GM21381 (cell line): ENCODE measurements around the gene GSTCD.
"Not testable (repeated sequence)": the region's sequence is repeated elsewhere in the genome, so short reads cannot be mapped to it uniquely, and the experiment has no call there.

ENCODE experiments used
- ATAC-seq: cut with Tn5 transposase; IDR thresholded peaks from one replicate; pipeline ENCODE4 v1.9.1; 2021; ENCODE audit warnings: mild to moderate bottlenecking, moderate library complexity; ENCODE audit not compliant: unreplicated experiment

GSTCD gene

DNA sequence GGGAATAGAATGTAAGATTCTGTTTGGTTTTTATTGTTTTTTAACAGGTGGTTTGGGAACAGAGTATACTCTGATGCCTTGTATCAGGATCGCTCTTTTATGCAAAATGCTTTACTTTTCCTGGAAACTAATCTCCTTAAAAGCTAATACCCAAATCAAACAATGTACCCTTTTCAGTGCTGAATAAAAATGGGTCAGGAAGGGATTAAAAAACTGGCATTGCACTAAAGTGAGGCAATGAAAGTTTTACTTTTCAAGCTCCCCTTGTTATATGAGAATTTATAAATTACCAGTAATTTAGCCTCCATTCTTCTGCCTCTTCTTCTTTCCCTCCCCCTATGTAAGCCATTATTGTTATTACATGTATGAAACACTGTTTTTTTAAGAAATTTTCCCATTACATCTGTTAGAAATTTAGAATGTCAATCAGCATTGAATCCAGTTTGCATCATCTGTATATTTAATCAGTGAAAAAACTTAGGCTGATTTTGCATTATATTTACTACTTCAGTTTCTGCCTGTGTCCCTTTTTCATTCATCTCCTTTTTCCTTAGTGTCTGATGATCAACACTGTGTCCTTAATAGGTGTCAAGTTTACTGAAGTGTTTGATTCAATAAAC, 97.0 kb downstream of the GSTCD start:
- ATAC-seq: no peak

- no peak for ATAC-seq
These were observed 98.9 kb downstream of the GSTCD start for GRCh38 chr4:105807496-105807895.

DNA sequence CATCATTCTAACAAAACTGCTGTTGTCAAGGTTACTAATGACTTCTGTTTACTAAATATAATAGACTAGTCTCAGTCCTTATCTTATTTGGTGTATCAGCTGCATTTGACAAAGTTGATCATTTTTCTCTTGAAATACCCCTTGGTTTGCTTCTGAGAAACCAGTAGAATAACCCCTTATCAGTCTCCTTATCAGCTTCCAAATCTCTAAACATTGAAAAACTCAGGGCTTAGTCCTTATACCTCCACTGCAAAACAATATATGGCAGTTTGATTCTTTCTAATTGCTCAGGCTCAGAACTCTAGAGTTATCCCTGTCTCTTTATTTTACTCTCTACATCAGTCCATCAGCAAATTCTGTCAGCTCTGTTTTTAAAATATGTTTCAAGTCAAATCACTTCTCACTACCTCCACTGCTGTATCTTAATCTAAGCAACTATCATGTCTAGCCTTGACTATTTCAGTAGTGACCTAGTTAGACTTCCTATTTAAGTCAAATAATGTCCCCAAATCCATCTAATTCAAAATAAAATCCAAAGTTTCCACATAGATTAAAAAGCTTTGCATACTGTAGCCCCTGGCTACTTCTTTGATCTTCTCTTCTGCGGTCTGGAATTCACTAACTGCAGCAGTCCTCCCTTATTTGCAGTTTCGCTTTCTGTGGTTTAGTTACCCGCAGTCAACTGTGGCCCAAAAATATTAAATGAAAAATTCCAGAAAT, 99.6 kb downstream of the GSTCD start:
- ATAC-seq: no peak

DNA sequence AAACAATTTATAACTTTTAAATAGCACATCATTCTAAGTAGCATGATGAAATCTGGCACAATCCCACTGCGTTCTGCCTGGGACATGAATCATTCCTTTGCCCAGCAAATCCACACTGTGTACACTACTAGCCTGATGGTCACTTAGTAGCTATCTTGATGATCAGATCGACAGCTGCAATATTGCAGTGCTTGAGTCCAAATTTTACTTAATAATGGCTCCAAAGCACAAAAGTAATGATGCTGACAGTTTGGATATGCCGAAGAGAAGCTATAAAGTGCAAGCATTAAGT, 100.1 kb downstream of the GSTCD start:
- no peak for ATAC-seq

- ATAC-seq: no peak
These were observed 107.1 kb downstream of the GSTCD start for GRCh38 chr4:105815701-105816100.

- no peak for ATAC-seq
These were observed 113.5 kb downstream of the GSTCD start for GRCh38 chr4:105822061-105822460.

GRCh38 chr4:105828074-105828473, 119.5 kb downstream of the GSTCD start:
- no peak for ATAC-seq

DNA sequence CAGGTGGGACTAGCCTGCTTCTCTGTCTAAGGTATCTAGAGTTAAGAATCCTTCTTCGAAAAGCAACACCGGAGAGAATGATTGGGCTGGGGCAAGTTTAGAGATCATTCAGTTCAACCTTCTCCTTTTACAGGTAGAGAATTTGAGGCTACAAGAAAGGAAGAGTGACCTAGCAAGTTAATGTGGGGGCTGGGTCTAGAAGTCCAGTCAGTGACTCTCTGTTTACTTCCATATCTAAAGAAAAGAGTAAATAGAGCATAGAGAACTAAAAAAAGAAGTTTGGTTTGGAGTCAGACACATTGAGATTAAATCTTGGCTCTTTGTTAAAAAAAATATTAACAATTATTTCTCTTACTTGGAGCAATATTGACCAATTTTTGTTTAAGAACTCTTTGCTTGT, 122.6 kb downstream of the GSTCD start:
- no peak for ATAC-seq

GRCh38 chr4:105835177-105835576, 126.6 kb downstream of the GSTCD start:
- ATAC-seq: no peak

GRCh38 chr4:105836537-105836936, 128.0 kb downstream of the GSTCD start:
- no peak for ATAC-seq

DNA sequence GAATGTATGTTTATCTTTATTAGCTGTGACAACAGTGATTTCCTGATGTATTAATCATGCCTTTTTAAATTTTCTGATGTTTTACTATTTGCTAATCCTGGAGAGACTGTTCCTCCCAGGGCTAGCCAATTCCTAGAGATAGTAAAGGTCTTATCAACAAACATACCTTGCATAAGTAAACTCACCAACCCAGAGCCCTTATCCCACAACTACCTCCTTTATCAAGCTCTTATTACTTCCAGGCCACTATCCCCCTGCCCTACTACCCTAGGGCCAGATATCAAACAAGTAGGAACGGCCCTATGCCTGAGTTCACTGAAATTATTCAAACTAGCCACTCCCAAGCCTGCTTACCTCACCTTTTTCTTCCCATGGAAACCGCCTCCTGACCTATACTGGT, 128.5 kb downstream of the GSTCD start:
- no peak for ATAC-seq

- no peak for ATAC-seq
These were observed 129.5 kb downstream of the GSTCD start for GRCh38 chr4:105838082-105838481.

DNA sequence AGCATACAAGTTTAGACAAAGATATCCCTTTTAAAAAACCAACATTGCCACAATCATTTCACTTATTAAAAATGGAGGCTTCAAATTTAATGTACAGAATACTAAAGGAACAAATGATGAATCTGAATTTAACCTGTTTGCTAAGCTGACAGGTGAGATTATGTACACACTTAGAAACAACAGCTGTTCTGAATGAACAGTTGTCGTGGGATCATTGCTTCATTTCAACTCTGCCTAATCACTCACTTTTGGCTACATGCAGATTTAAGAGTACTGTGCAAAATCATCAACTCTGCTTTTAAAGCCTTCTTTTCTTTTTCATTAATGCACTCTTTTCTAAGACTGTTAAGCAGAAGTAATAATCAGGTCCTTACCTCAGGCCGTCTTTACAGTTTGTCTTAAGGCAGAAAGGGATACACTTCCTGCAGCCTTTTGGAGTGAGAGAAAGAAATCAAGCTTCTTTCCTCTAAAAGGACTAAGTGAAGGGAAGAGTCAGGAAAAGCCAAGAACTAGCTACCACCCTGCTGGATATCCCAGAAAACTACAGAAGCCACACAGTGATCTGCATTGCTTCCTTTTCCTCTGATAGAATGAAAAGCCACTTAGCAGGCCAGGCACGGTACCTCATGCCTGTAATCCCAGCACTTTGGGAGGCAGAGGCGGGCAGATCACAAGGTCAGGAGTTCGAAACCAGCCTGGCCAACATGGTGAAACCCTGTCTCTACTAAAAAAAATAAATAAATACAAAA, 132.0 kb downstream of the GSTCD start:
- no peak for ATAC-seq

DNA sequence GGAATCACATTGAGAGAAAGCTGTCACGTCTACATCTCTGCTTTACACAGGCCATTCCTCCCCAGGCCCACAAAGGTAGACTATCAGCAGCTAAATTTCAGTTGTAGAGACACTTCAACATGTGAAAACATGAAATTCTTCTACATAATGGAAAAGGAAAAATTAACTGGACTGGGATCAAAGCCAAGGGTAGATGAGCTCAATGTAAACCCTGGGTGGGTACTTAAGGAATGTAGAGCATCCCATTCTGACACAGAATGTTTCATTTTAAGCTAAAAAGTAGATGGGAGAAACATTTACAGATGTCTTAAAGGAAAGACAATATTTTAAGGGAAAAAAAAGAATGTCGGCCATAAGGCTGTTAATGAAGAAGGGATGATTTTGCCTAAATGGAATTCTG, 135.4 kb downstream of the GSTCD start:
- no peak for ATAC-seq

GRCh38 chr4:105845559-105845958, 137.0 kb downstream of the GSTCD start:
- ATAC-seq: no peak

DNA sequence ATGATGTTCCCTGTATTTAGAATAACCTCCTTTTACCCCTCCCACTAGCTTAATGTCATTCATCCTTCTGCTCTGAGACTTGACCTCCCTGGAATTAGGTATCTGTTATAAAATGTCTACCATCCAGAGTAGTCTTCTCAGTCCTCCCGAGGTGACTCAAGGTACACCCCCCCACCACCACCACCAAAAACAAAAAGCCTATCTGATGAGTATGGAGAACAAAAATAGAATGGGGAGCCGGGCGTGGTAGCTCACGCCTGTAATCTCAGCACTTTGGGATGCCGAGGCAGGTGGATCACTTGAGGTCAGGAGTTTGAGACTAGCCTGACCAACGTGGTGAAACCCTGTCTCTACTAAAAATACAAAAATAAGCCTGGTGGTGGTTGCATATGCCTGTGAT, 139.8 kb downstream of the GSTCD start:
- ATAC-seq: not testable (repeated sequence)

DNA sequence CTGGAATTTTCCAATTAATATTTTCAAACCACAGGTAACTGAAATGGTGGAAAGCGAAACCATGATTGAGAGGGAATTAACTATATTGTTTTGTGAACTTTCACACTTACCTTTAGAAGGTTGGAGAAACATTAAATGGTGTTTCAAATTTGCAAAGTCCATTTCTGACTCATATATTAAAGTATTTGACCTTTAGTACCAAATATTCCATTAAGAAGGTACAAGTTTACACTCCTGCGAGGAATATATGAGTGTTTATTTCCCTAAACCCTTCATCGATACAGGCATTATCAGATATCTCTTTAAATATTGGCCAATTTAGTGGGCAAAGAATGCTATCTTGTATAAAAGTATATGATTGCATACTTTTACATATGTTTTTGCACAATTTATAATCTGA, 142.6 kb downstream of the GSTCD start:
- ATAC-seq: no peak

GRCh38 chr4:105852230-105852629, 143.6 kb downstream of the GSTCD start:
- ATAC-seq: not testable (repeated sequence)

GRCh38 chr4:105858466-105859040, 150.0 kb downstream of the GSTCD start:
- no peak for ATAC-seq

DNA sequence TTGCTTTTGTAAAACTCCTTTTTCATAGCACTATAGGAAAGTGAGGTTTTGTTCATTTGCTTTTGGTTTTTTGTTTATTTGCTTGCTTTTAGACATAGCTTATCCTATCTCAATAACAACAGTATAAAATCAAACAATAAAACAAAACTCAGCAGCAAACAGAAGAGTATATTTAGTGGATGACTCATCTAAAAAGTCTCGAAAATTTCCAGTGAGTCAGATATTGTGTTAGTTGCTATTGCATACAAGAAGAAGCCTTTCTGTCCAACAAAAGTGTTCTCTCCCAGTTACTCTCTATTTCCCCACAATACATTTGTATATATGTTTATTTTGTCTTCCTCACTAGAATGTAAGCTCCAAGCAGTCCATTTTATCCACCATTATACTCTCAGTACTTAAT, 150.6 kb downstream of the GSTCD start:
- no peak for ATAC-seq

DNA sequence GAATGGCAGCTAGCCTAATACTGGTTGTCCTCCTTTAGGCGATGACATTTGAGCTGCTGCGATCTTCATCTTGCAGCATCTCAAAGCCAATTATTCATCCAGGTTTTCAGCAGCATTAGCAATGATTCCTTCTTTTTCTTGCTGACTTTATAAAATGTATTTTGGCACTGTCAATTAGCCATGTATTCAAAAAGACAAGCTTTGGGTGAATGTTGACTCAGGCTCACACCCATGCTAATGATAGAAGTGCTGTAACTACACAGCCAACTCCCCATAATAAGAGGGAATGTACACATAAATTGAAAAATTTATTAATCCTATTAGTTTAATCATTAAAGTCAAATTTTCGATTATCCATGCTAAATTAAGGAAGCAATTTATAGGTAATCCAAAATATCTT, 162.4 kb downstream of the GSTCD start:
- ATAC-seq: no peak

GRCh38 chr4:105871997-105872396, 163.4 kb downstream of the GSTCD start:
- no peak for ATAC-seq
